ENCODE data around the gene CACNA1B. TPM values are rescaled to one million over a fixed set of nuclear protein-coding genes. Genes with fewer than 3 reads are reported as not detected.

Gene CACNA1B
- polyA plus RNA-seq, 1 of the 3 experiments (the other 2 are of a cell fraction), result 0.03 TPM

- DNase-seq, result no peak
- ChIA-PET CTCF (interaction anchor here (1.3 kb wide), 1 partner anchor 13 kb away, joined by 3 read pairs; no protein-coding TSS in a partner anchor), POLR2A (no interaction called here)
- Histone ChIP-seq H3F3A (replicated peaks; ENCODE audit: insufficient read depth) (no peaks in the 10 kb centered on the region), H3K9ac (no peak overlapping the region), H2AFZ (ENCODE audit: low read depth) (no peak overlapping the region), H3K4me2 (no peak overlapping the region), H3K9me2 (no peaks in the 10 kb centered on the region), H3K4me3 (ENCODE audit: low read depth in 2 of 2, low read length in 1 of 2) (no peak overlapping the region), H3K4me1 (ENCODE audit: control insufficient read depth in 1 of 2, insufficient read depth in 2 of 2, low read depth in 1 of 2, low read length in 1 of 2) (no peaks in the 10 kb centered on the region), H3K27me3 (ENCODE audit: insufficient read depth) (no peaks in the 10 kb centered on the region), H3K36me3 (replicated peaks in 1 of 2; ENCODE audit: control insufficient read depth in 1 of 2, insufficient read depth in 2 of 2, low read length in 1 of 2) (no peaks in the 10 kb centered on the region), H4K20me1 (ENCODE audit: insufficient read depth) (no peaks in the 10 kb centered on the region), H3K27ac (ENCODE audit: low read depth in 2 of 2, low read length in 1 of 2) (no peak overlapping the region), H3K79me2 (ENCODE audit: insufficient read depth) (no peaks in the 10 kb centered on the region), H3K9me3 (no peaks in the 10 kb centered on the region)
- WGBS (ENCODE audit: low lambda C conversion rate), result 40% methylated on average over 1 of the region's 1 CpG
- TF ChIP-seq SIN3A (IDR thresholded peaks at IDR 0.05; ENCODE audit: borderline replicate concordance, low read depth, low read length), result no peak
- TF ChIP-seq EZH2phosphoT487 (IDR thresholded peaks at IDR 0.05; ENCODE audit: borderline replicate concordance, low read depth), result no peak
- no peak for TF ChIP-seq JUND (IDR thresholded peaks at IDR 0.05)
- TF ChIP-seq MAX (IDR thresholded peaks at IDR 0.05; ENCODE audit: low read depth), result no peak
- TF ChIP-seq PBX3 (IDR thresholded peaks at IDR 0.05), result no peak
- TF ChIP-seq MXI1 (IDR thresholded peaks at IDR 0.05; ENCODE audit: low read depth, low read length), result no peak
- no peak for TF ChIP-seq RCOR1 (IDR thresholded peaks at IDR 0.05; ENCODE audit: low read length)
- TF ChIP-seq CTCF (IDR thresholded peaks at IDR 0.05), result no peak
- no peak for TF ChIP-seq REST (IDR thresholded peaks at IDR 0.05; ENCODE audit: low read depth, low read length)
- no peak for TF ChIP-seq TEAD4 (IDR thresholded peaks at IDR 0.05; ENCODE audit: borderline replicate concordance, insufficient read depth)
- no peak for TF ChIP-seq GABPA (IDR thresholded peaks at IDR 0.05; ENCODE audit: low read depth)
- no peak for TF ChIP-seq TAF1 (IDR thresholded peaks at IDR 0.05; ENCODE audit: borderline replicate concordance, low read depth, low read length)
- no peak for TF ChIP-seq FOXJ3 (CRISPR knock-in tag; IDR thresholded peaks at IDR 0.05)
- no peak for TF ChIP-seq USF1 (IDR thresholded peaks at IDR 0.05; ENCODE audit: borderline replicate concordance, low read depth)
- TF ChIP-seq POLR2AphosphoS5 (IDR thresholded peaks at IDR 0.05; ENCODE audit: low read depth, low read length), result no peak
- TF ChIP-seq USF2 (IDR thresholded peaks at IDR 0.05; ENCODE audit: borderline replicate concordance, low read depth, low read length), result no peak
- no peak for TF ChIP-seq NRF1 (IDR thresholded peaks at IDR 0.05; ENCODE audit: low read depth, low read length)
- no peak for TF ChIP-seq FOSL2 (IDR thresholded peaks at IDR 0.05; ENCODE audit: borderline replicate concordance, low read depth)
- no peak for TF ChIP-seq MEF2A (IDR thresholded peaks at IDR 0.05; ENCODE audit: borderline replicate concordance, low read depth)
Measured at GRCh38 chr9:137982200-137982599, 104.6 kb downstream of the CACNA1B start.

All from SK-N-SH (cell line).